GM12875 (cell line): ENCODE results near the gene LIFR.

Source experiments
- H3K4me3 ChIP-seq: one replicate; pipeline ENCODE4 v1.5.1; 2011; ENCODE audit warnings: low read depth, low read length, control low read depth
- TF ChIP-seq, protein P1 (sequence below): IDR thresholded peaks from 2 replicates; pipeline ENCODE4 v1.5.1; 2011; ENCODE audit warnings: low read depth, mild to moderate bottlenecking, control low read depth, inconsistent platforms, low read length, moderate library complexity, borderline replicate concordance; ENCODE audit not compliant: insufficient read depth

Gene LIFR

DNA sequence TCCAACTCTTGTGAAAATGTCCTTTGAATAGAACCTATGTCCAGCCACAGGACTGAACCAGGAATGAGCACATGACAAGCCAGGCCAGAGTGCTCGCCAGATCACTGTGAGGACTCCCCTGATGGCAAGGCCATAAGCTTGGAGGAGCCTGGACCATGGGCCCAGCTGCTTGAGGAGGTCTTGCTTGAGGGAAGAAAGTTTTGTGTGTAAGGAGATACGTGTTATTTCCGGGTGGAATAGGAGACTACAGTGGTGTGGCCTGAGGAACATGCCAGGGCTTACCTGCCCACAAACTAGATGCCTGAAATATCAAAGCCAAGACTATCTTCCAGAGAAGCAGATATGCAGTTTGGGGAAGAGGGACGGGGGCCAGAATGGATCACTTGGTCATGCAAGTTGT is 84.7 kb downstream of the LIFR start:
- TF ChIP-seq, protein P1, sequence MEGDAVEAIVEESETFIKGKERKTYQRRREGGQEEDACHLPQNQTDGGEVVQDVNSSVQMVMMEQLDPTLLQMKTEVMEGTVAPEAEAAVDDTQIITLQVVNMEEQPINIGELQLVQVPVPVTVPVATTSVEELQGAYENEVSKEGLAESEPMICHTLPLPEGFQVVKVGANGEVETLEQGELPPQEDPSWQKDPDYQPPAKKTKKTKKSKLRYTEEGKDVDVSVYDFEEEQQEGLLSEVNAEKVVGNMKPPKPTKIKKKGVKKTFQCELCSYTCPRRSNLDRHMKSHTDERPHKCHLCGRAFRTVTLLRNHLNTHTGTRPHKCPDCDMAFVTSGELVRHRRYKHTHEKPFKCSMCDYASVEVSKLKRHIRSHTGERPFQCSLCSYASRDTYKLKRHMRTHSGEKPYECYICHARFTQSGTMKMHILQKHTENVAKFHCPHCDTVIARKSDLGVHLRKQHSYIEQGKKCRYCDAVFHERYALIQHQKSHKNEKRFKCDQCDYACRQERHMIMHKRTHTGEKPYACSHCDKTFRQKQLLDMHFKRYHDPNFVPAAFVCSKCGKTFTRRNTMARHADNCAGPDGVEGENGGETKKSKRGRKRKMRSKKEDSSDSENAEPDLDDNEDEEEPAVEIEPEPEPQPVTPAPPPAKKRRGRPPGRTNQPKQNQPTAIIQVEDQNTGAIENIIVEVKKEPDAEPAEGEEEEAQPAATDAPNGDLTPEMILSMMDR: no peak
- H3K4me3 ChIP-seq: no peak overlapping the region

DNA sequence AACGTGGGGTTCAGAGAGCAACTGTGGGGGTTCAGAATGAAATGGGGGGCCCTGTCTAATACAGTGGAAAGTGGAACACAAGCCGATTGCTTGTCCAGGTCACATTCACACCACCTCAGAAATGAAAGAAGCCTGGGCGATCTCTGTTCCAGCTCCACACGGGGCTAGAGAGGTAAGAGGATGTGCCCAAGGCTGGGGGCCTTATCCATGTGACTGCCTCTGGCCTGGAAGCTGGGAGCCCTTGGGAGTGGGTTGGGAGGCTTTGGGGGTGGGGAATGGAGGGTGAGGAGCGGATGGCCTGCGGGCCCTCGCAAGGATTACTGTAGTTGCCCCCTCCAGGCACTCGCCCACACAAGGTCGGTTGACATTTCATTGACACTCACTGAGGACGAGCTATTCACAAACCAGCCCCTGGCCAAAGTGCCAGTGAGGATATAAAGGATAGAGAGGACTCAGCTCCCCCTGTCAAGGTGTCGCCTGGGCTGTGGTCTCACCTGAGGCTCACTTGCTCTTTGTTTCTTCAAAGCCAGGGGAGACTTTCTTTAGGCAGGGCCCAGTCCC is 86.7 kb downstream of the LIFR start:
- TF ChIP-seq, protein P1: no peak

DNA sequence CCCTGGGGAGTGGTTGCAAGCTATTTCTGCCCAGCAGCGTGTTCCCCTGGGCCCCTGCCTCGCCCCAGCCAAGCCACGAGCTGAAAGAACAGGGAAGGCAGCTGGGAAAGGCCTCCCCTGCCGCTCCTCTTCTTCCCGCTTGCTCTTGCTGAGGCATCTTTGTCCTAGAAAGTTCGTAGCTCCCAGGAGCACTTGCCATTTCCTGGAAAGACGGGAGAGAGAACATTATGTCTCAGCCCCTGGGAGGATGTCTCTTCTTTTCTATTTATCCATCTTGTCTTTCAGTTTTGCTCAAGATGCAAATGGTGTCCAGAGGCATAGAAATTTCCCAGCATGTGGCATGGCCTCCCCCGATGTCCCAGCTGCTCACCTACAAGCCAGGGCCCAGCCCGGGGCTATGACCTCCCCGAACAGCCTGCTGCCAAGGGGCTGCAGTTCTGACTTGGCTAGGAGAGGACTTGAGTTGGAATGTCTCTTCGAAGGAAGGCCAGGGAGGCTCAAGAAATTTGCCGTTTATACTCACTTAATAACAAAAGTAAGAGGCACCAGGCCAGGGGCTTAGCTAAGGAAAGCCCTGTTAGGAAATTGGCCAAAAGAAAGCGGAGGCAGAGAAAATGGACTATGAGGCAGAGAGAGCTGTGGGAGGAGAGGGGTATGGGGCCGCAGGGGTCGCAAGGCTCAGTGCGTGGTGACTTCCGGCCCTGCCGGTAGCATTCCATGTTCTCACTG is 87.3 kb downstream of the LIFR start:
- TF ChIP-seq, protein P1: no peak
- no peak overlapping the region for H3K4me3 ChIP-seq

More for the DNA sequence above, 86.7 kb downstream of the LIFR start:
- no peak overlapping the region for H3K4me3 ChIP-seq

DNA sequence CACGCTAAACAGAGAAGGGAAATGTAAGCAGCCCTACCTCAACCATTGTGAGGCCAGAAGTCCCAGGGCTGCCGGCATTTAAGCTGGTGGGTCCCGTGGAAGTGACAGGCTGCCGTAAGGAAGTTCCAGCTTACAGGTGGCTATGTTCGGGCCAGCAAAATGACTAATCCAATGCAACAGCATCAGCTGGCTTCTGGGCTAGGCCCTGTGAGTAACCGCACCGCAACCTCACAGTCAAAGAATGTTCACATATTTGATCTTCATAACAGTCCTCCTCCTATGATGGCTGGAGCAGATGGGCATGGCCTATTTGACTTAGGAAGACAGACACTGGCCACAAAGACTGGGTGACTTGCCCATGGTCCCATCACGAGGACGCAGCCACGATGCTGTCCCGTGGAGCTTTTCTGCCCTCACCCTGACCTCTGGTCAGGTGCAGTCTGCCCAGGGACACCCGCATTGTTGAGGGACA is 88.2 kb downstream of the LIFR start:
- TF ChIP-seq, protein P1: no peak
- H3K4me3 ChIP-seq: no peak overlapping the region

DNA sequence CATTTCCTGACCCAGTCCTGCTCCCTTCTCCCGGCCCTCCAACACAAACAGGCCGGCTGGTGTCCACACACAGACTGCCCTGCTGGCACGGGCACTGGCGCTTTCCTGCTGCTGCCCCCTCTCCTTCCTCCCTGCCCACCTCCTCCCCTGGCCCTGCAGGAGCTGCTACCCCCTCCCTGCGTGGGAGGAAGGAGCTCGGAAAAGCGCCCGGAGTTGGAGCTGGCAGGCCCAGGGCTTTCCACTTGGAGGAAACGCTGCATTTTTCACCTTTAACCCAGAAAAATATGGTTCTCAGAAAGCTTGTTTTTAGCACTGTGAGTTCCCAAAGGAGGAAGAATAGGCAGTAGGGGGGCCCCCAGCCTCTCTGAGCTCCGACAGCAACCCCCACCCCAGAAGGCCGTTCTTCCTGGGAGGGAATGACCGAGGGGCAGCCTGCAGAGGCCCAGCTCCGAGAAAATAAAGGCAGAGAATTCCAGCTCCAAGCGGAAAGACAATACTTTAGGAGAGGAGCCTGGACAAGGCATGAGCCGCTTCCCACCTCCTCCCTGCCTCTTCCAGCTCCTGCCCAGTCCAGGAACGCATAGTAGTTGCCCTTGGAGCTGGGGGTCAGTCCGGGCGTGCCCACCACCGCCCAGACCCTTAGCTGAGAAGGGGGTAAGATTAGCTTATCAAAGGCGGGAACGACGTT is 88.9 kb downstream of the LIFR start:
- H3K4me3 ChIP-seq: no peak overlapping the region
- TF ChIP-seq, protein P1: no peak

DNA sequence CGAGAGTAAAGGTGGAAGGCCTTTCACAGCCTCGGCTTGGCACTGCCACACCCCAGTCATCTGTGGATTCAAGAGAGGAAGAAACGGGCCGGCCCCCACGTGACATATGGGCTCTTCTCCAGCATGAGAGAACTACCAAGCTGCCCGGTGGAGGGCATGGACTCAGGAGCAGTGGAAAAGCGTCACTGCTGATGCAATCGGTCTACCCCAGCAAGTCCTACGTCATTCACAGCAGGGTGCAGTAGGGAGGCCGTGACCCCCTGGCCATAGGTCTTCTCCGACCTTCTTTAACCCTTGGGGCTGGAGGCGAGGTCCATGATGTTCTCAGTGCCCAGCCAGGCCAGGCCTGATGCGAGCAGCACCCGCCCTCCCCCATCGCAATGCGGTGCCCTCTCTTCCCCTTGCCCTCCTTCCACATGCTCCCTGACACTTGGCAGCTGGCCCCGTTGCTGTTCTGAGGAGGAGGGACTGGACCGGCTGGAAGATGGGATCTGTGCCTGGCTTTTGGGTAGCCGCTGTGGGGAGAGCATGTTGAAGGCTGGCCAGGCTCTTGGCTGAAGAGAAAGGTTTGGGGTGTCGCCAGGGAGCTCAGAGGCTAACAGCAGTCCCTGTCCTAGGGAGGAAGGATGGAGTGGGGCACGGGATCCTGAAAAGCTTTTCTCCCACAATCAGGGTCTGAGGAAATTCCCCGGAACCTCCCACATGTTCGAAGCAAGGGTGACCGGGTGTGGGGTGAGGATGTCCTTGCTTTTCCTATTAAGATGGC is 89.8 kb downstream of the LIFR start:
- TF ChIP-seq, protein P1: no peak
- H3K4me3 ChIP-seq: no peak overlapping the region
